ENCODE results near the gene KIF12. TPM values are rescaled to one million over a fixed set of nuclear protein-coding genes. Genes with fewer than 3 reads are reported as not detected.

Gene KIF12
- total and polyA plus RNA-seq, 2 of the 13 experiments (the other 11 are each of a cell fraction or from before 2014, with no cell fraction given), result 1.8 to 12.5 TPM

DNA sequence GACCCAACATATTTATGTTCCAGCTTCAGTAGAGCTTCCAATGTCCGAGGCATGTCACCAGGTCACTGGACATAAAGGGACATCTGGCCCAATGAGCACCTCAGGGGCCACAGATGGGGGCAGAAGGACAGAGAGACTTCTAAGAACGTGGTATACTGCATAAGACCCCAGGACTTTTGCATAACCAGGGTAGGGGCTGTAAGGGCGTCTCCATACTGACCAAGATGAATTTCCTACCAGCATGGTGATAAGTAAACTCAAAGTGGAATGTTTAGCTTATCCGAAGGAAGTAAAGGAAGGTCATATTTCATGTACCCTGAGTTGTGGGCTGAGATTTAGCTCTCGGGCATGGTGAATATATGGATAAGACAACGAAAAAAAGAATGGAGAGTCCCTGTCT is 38.7 kb upstream of the KIF12 start (continued):
- TF ChIP-seq, protein P1, sequence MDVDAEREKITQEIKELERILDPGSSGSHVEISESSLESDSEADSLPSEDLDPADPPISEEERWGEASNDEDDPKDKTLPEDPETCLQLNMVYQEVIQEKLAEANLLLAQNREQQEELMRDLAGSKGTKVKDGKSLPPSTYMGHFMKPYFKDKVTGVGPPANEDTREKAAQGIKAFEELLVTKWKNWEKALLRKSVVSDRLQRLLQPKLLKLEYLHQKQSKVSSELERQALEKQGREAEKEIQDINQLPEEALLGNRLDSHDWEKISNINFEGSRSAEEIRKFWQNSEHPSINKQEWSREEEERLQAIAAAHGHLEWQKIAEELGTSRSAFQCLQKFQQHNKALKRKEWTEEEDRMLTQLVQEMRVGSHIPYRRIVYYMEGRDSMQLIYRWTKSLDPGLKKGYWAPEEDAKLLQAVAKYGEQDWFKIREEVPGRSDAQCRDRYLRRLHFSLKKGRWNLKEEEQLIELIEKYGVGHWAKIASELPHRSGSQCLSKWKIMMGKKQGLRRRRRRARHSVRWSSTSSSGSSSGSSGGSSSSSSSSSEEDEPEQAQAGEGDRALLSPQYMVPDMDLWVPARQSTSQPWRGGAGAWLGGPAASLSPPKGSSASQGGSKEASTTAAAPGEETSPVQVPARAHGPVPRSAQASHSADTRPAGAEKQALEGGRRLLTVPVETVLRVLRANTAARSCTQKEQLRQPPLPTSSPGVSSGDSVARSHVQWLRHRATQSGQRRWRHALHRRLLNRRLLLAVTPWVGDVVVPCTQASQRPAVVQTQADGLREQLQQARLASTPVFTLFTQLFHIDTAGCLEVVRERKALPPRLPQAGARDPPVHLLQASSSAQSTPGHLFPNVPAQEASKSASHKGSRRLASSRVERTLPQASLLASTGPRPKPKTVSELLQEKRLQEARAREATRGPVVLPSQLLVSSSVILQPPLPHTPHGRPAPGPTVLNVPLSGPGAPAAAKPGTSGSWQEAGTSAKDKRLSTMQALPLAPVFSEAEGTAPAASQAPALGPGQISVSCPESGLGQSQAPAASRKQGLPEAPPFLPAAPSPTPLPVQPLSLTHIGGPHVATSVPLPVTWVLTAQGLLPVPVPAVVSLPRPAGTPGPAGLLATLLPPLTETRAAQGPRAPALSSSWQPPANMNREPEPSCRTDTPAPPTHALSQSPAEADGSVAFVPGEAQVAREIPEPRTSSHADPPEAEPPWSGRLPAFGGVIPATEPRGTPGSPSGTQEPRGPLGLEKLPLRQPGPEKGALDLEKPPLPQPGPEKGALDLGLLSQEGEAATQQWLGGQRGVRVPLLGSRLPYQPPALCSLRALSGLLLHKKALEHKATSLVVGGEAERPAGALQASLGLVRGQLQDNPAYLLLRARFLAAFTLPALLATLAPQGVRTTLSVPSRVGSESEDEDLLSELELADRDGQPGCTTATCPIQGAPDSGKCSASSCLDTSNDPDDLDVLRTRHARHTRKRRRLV (CRISPR knock-in tag; IDR thresholded peaks at IDR 0.05), result no peak

DNA sequence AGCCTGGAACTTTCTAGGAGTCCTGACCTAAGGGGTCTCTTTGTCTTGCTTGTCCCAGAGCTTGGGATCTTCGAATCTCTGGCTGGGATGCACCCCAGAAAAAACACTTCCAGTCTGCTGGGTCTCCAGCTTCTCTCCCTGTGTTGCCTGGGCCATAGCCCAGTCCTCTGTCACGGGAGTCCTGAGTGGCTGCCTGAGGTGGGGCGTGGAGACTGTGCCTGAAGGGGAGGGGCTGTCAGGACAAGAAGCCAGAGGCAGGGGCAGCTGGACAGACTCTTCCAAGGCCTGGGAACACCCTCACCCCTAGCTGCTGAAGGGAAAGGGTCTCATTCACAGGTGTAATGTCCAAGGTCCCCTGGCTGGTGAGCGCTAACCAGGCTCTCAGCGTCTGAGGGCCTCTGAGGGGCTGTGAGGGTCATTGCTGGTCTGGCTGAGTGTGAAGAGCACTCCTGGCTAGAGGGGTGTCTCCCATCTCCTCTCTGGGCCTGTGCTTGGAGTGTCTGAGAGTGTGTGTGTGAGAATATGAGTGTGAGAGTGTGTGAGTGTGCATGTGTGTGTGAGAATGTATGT is 35.8 kb upstream of the KIF12 start:
- 8% methylated on average over 4 of the region's 5 CpGs for WGBS (ENCODE audit: low lambda C conversion rate)
- peak overlapping the region; percentile 43 for H3K4me2 ChIP-seq (ENCODE audit: low read depth, low read length)
- peaks cover 84% of the 10 kb centered on the region for H3K4me1 ChIP-seq (ENCODE audit: insufficient read depth, low read length)
- H3K36me3 ChIP-seq (replicated peaks in 1 of 2; ENCODE audit: control insufficient read depth in 1 of 2, insufficient read depth in 2 of 2, low read length in 2 of 2), result no peaks in the 10 kb centered on the region
- FAIRE-seq (no peak), DNase-seq (ENCODE audit: low spot score) (no peak), ATAC-seq (peak; percentile 64)
- no peak overlapping the region for H3K9ac ChIP-seq (ENCODE audit: insufficient read depth, low read depth, low read length)
- no peaks in the 10 kb centered on the region for H3K9me3 ChIP-seq (ENCODE audit: low read length)
- no TSS peak for BruUV-seq (replicated peaks)
- ChIA-PET POLR2A (interaction anchor here (0.8 to 5.6 kb wide), 5 partner anchors 7 to 19 kb away, joined by 3 to 30 read pairs (median 3); no protein-coding TSS in a partner anchor), CTCF (ENCODE audit: low intra/inter-chr PET ratio, low total read pairs) (interaction anchor here (1.9 kb wide), 1 partner anchor 27 kb away, joined by 4 read pairs; no protein-coding TSS in a partner anchor)
- H3K27me3 ChIP-seq (ENCODE audit: control insufficient read depth in 1 of 2, insufficient read depth in 2 of 2, low read length in 2 of 2), result peaks cover 0 to 1% of the 10 kb centered on the region in 2 experiments; a peak in 1 of 5 replicates
- no peak overlapping the region for H2AFZ ChIP-seq (ENCODE audit: low read length)
- in situ Hi-C loops (cut with HindIII; ENCODE audit: extremely low pct_ligation_motif_present, low pct_unique_long_range_greater_than_20kb) (no loop called here), intact Hi-C loops (cut with micrococcal nuclease; ENCODE audit: unreplicated experiment) (no loop called here)
- no peaks in the 10 kb centered on the region for H4K20me1 ChIP-seq (ENCODE audit: insufficient read depth, low read length)
- H3K27ac ChIP-seq (ENCODE audit: extremely low read length, insufficient read depth, low read length), result no peak overlapping the region
- peak overlapping the region in 1 of 3 experiments; percentile 27; a peak in 1 of 6 replicates for H3K4me3 ChIP-seq (replicated peaks in 1 of 3; ENCODE audit: insufficient read depth in 1 of 3, low read depth in 2 of 3, low read length in 3 of 3)
- H3K79me2 ChIP-seq (ENCODE audit: insufficient read depth, low read length), result no peaks in the 10 kb centered on the region
- no peak for TF ChIP-seq ZFP82 (CRISPR knock-in tag; IDR thresholded peaks at IDR 0.05; ENCODE audit: borderline replicate concordance)
- TF ChIP-seq ZNF12 (CRISPR knock-in tag; IDR thresholded peaks at IDR 0.05), result peak; percentile 21; the same call in 1 of the 2 replicates
- TF ChIP-seq, protein P2, sequence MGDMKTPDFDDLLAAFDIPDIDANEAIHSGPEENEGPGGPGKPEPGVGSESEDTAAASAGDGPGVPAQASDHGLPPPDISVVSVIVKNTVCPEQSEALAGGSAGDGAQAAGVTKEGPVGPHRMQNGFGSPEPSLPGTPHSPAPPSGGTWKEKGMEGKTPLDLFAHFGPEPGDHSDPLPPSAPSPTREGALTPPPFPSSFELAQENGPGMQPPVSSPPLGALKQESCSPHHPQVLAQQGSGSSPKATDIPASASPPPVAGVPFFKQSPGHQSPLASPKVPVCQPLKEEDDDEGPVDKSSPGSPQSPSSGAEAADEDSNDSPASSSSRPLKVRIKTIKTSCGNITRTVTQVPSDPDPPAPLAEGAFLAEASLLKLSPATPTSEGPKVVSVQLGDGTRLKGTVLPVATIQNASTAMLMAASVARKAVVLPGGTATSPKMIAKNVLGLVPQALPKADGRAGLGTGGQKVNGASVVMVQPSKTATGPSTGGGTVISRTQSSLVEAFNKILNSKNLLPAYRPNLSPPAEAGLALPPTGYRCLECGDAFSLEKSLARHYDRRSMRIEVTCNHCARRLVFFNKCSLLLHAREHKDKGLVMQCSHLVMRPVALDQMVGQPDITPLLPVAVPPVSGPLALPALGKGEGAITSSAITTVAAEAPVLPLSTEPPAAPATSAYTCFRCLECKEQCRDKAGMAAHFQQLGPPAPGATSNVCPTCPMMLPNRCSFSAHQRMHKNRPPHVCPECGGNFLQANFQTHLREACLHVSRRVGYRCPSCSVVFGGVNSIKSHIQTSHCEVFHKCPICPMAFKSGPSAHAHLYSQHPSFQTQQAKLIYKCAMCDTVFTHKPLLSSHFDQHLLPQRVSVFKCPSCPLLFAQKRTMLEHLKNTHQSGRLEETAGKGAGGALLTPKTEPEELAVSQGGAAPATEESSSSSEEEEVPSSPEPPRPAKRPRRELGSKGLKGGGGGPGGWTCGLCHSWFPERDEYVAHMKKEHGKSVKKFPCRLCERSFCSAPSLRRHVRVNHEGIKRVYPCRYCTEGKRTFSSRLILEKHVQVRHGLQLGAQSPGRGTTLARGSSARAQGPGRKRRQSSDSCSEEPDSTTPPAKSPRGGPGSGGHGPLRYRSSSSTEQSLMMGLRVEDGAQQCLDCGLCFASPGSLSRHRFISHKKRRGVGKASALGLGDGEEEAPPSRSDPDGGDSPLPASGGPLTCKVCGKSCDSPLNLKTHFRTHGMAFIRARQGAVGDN (CRISPR knock-in tag; IDR thresholded peaks at IDR 0.05), result peak; percentile 32; the same call in 1 of the 2 replicates
- TF ChIP-seq, protein P3, sequence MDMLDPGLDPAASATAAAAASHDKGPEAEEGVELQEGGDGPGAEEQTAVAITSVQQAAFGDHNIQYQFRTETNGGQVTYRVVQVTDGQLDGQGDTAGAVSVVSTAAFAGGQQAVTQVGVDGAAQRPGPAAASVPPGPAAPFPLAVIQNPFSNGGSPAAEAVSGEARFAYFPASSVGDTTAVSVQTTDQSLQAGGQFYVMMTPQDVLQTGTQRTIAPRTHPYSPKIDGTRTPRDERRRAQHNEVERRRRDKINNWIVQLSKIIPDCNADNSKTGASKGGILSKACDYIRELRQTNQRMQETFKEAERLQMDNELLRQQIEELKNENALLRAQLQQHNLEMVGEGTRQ (IDR thresholded peaks at IDR 0.05; ENCODE audit: low read depth, low read length), result no peak
- TF ChIP-seq, protein P3 (CRISPR knock-in tag; IDR thresholded peaks at IDR 0.05; ENCODE audit: borderline replicate concordance), result 0 out of 2 replicates have a peak, but pooled peaks have one; percentile 7
- TF ChIP-seq ZFX (CRISPR knock-in tag; IDR thresholded peaks at IDR 0.05; ENCODE audit: low read depth), result peak; percentile 18; the same call in 1 of the 2 replicates
